ENCODE results near the gene LPAR1. TPM values are rescaled to one million over a fixed set of nuclear protein-coding genes. Genes with fewer than 3 reads are reported as not detected.

LPAR1 gene
- total and polyA plus RNA-seq, 11 donors = 3.7 to 19.3 (median 6.9) TPM

DNA sequence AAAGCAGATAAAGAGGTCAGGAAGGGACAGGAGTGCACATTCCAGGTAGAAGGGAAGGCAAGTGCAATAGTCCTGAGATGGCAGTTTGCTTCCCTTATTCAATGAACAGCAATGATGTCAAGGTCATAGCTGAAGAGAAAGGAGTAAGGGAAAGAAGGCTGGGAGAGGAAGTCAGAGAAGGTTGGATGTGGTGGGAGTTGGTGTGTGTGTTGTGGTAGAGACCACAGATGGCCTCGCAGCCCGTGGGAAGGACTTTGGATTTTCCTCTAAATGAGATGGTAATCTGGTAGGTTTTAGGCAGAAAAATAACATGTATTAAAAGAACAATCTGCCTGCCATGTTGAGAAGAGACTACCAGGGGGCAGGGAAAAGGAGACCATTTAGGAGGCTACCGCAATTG is 25.1 kb upstream of the LPAR1 start:
- TF ChIP-seq POLR2A (IDR thresholded peaks at IDR 0.05) (no peak), CTCF (IDR thresholded peaks at IDR 0.05) (no peak)
- Histone ChIP-seq H3K36me3 (no peaks in the 10 kb centered on the region), H3K4me3 (no peak overlapping the region), H3K27ac (no peak overlapping the region), H3K4me1 (peaks cover 0 to 30% (median 0%) of the 10 kb centered on the region in 12 donors), H3K9me3 (no peaks in the 10 kb centered on the region), H3K27me3 (no peaks in the 10 kb centered on the region)
- 85 to 88% (median 86%) methylated on average over 3 of the region's 3 CpGs for WGBS, 4 donors
- no peak for ATAC-seq
- no peak for DNase-seq
- intact Hi-C loops (cut with DNase I) = no loop called here

DNA sequence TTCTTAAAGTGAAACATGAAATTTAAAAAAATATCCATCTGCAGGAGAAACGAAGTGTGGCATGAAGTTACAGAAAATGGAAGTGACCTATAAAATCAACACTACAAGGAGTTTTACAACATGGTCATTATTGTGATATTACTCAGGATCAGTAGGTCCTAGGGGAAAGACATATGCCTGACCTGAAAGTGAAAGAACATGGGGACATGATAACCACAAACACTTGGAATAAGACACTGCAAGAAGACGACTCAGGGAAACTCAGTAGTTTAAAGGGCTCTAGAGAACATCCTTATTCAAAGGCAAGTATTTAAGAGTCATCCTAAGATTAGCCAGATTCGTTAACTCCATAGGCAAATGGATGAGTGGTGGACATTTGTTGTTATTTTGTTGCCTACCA is 19.9 kb upstream of the LPAR1 start:
- DNase-seq (no peak), ATAC-seq (no peak)
- H3K4me1 ChIP-seq = peaks cover 0 to 5% (median 0%) of the 10 kb centered on the region in 12 donors
- intact Hi-C loops (cut with DNase I) = loop anchor here in 1 of 10 donors (10.0 kb wide), 1 partner anchor 63 kb away; no protein-coding TSS in a partner anchor
- H3K4me3 ChIP-seq = no peak overlapping the region
- TF ChIP-seq POLR2A (IDR thresholded peaks at IDR 0.05) (no peak), CTCF (IDR thresholded peaks at IDR 0.05) (no peak)
- no peaks in the 10 kb centered on the region for H3K27me3 ChIP-seq
- 77 to 81% (median 80%) methylated on average over 3 of the region's 3 CpGs for WGBS, 4 donors
- H3K9me3 ChIP-seq = no peaks in the 10 kb centered on the region
- H3K36me3 ChIP-seq = no peaks in the 10 kb centered on the region
- H3K27ac ChIP-seq = no peak overlapping the region

- WGBS, 4 donors = 35 to 45% (median 40%) methylated on average over 3 of the region's 3 CpGs
- Histone ChIP-seq H3K27ac (no peak overlapping the region), H3K36me3 (no peaks in the 10 kb centered on the region), H3K4me3 (peak overlapping the region in 1 of 12 donors; percentile 13), H3K27me3 (no peaks in the 10 kb centered on the region), H3K9me3 (no peaks in the 10 kb centered on the region), H3K4me1 (peaks cover 0 to 5% (median 0%) of the 10 kb centered on the region in 12 donors)
- DNase-seq (no peak), ATAC-seq (no peak)
- TF ChIP-seq POLR2A (IDR thresholded peaks at IDR 0.05) (no peak), CTCF (IDR thresholded peaks at IDR 0.05) (no peak)
- intact Hi-C loops (cut with DNase I) = loop anchor here in 1 of 10 donors (10.0 kb wide), 1 partner anchor 62 kb away; no protein-coding TSS in a partner anchor
Observed at GRCh38 chr9:111056538-111056937, 18.3 kb upstream of the LPAR1 start.

DNA sequence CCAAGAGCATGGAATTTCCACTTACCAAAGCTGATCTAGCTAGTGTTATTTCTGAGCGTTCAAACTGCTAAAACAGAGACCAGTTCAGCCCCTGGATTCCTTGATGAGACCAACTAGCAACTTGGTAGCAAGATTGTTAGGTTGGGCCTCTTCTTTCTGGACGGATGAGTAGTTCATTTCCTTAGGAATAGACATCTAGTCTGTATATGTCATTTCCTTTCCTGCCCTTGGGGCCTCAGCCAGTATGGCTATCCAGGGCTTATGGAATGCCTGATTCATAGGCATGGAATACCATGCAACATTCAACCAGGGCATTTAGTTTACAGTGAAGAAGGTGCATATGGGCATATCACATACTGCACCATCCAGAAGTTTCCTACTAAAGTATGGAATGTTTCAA is 14.5 kb upstream of the LPAR1 start:
- Histone ChIP-seq H3K4me3 (no peak overlapping the region), H3K4me1 (peaks cover 0 to 5% (median 0%) of the 10 kb centered on the region in 12 donors), H3K27me3 (no peaks in the 10 kb centered on the region), H3K27ac (no peak overlapping the region), H3K9me3 (no peaks in the 10 kb centered on the region), H3K36me3 (no peaks in the 10 kb centered on the region)
- ATAC-seq = no peak
- intact Hi-C loops (cut with DNase I) = loop anchor here in 1 of 10 donors (10.0 kb wide), 1 partner anchor 58 kb away; no protein-coding TSS in a partner anchor
- no peak for DNase-seq
- TF ChIP-seq CTCF (IDR thresholded peaks at IDR 0.05) (no peak), POLR2A (IDR thresholded peaks at IDR 0.05) (no peak)
- 74 to 82% (median 78%) methylated on average over 2 of the region's 2 CpGs for WGBS, 4 donors

All from heart left ventricle (tissue), 16 donors.